Measurements from ENCODE around the gene FTO.

DNA sequence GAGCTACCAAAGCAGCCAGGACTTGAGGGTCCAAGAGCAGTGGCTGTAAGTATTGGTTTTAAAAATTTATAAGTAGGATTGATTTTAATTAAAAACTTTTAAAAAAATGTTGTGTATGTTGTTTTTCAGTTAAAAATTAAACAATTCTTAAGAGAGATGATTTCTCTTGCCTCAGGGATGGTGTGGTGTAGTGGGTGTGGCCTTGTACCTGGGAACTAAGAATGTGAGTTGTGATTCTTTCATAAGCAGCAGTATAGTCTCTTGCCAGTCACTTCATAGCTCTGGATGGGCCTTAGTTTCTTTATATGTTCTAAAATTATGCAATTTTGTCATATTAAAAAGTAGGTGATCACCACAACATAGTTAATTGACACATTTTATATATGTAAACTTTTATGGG lies 99.5 kb downstream of the FTO start:
- TF ChIP-seq, protein P1, sequence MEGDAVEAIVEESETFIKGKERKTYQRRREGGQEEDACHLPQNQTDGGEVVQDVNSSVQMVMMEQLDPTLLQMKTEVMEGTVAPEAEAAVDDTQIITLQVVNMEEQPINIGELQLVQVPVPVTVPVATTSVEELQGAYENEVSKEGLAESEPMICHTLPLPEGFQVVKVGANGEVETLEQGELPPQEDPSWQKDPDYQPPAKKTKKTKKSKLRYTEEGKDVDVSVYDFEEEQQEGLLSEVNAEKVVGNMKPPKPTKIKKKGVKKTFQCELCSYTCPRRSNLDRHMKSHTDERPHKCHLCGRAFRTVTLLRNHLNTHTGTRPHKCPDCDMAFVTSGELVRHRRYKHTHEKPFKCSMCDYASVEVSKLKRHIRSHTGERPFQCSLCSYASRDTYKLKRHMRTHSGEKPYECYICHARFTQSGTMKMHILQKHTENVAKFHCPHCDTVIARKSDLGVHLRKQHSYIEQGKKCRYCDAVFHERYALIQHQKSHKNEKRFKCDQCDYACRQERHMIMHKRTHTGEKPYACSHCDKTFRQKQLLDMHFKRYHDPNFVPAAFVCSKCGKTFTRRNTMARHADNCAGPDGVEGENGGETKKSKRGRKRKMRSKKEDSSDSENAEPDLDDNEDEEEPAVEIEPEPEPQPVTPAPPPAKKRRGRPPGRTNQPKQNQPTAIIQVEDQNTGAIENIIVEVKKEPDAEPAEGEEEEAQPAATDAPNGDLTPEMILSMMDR (IDR thresholded peaks at IDR 0.05), result no peak
- no peak for TF ChIP-seq ZFX (IDR thresholded peaks at IDR 0.05; ENCODE audit: borderline replicate concordance)
